ENCODE measurements around the gene MTOR. TPM values are rescaled to one million over a fixed set of nuclear protein-coding genes. Genes with fewer than 3 reads are reported as not detected.

The MTOR gene
- total and polyA plus RNA-seq, 2 of the 8 experiments (the other 6 are each of a cell fraction or from before 2014, with no cell fraction given) = 44.2 to 76.8 TPM

GRCh38 chr1:11272832-11273594 is 10.7 kb upstream of the MTOR start, which contains the start of gene UBIAD1:
Gene UBIAD1, plus strand, starts transcription at chr1:11273198. Its CDS starts 334 bp downstream, at chr1:11273532.
- peak within 1 kb of the TSS; percentile 100; the same call in 1 of the 2 replicates for H4K8ac ChIP-seq (ENCODE audit: extremely low read depth, insufficient read depth, low read length)
- peak within 1 kb of the TSS; percentile 87 for H3K56ac ChIP-seq (replicated peaks; ENCODE audit: insufficient read length, low read depth, low read length)
- H3K18ac ChIP-seq (ENCODE audit: extremely low read depth, low read length) = peak within 1 kb of the TSS; percentile 17; the same call in 1 of the 2 replicates
- H3K79me2 ChIP-seq (ENCODE audit: control insufficient read depth in 1 of 2, insufficient read depth in 2 of 2, low read length in 2 of 2) = peaks cover 0 to 32% of the 10 kb centered on the region in 2 experiments; a peak in 2 of 4 replicates
- no peak within 1 kb of the TSS for H3K14ac ChIP-seq (ENCODE audit: insufficient read length)
- peaks cover 0 to 2% of the 10 kb centered on the region in 2 experiments for H4K20me1 ChIP-seq (replicated peaks in 1 of 2; ENCODE audit: control insufficient read depth in 1 of 2, insufficient read depth in 2 of 2, low read length in 2 of 2)
- peak within 1 kb of the TSS; percentile 65 for H4K91ac ChIP-seq (replicated peaks; ENCODE audit: insufficient read length, low read length)
- no peak within 1 kb of the TSS for H2AK5ac ChIP-seq (ENCODE audit: low read depth, low read length)
- peak within 1 kb of the TSS; percentile 96 for H4K5ac ChIP-seq (ENCODE audit: insufficient read length, low read depth, low read length)
- peaks cover 0 to 3% (median 1%) of the 10 kb centered on the region in 4 experiments; a peak in 3 of 7 replicates for H3K4me1 ChIP-seq (replicated peaks in 1 of 4; ENCODE audit: control insufficient read depth in 3 of 4, insufficient read depth in 4 of 4, low read length in 3 of 4)
- no peaks in the 10 kb centered on the region for H3K27me3 ChIP-seq (replicated peaks in 1 of 4; ENCODE audit: control insufficient read depth in 3 of 4, extremely low read depth in 1 of 4, insufficient read depth in 3 of 4, low read length in 3 of 4)
- ChIA-PET POLR2A (ENCODE audit: partially characterized antibody) (interaction anchor here (0.6 to 2.1 kb wide), 12 partner anchors 10 to 206 kb away, joined by 3 to 17 read pairs (median 4); partner anchors contain the start of genes DISP3 and MTOR), CTCF (ENCODE audit: partially characterized antibody) (interaction anchor here (0.8 to 3.1 kb wide), 5 partner anchors 11 to 372 kb away, joined by 3 to 19 read pairs (median 3); partner anchors contain the start of gene MTOR)
- H3K23ac ChIP-seq (ENCODE audit: insufficient read length) = no peak within 1 kb of the TSS
- peaks cover 7% of the 10 kb centered on the region for H3K23me2 ChIP-seq (ENCODE audit: low read depth, low read length)
- FAIRE-seq = no peak
- H3K36me3 ChIP-seq (ENCODE audit: control insufficient read depth in 2 of 4, insufficient read depth in 4 of 4, low read length in 3 of 4) = no peaks in the 10 kb centered on the region
- peaks cover 3% of the 10 kb centered on the region; the same call in 1 of the 2 replicates for H3K79me1 ChIP-seq (ENCODE audit: low read depth, low read length)
- H3K4me3 ChIP-seq (ENCODE audit: extremely low read depth in 1 of 4, insufficient read depth in 2 of 4, low read depth in 3 of 4, low read length in 4 of 4) = peak within 1 kb of the TSS; percentile 82 to 98 (median 92)
- peak within 1 kb of the TSS; percentile 60 for H2BK12ac ChIP-seq (ENCODE audit: low read depth, low read length)
- H2AFZ ChIP-seq (ENCODE audit: low read length) = peak within 1 kb of the TSS; percentile 96
- H3K9ac ChIP-seq (replicated peaks in 1 of 4; ENCODE audit: extremely low read depth in 1 of 4, low read depth in 3 of 4, low read length in 3 of 4) = peak within 1 kb of the TSS; percentile 89 to 97 (median 90)
- H2BK5ac ChIP-seq (ENCODE audit: low read depth, low read length) = peak within 1 kb of the TSS; percentile 95
- no peaks in the 10 kb centered on the region for H3K9me3 ChIP-seq (ENCODE audit: insufficient read depth in 2 of 2, low read depth in 1 of 2, low read length in 1 of 2)
- peak within 1 kb of the TSS; percentile 83 to 99 for H3K4me2 ChIP-seq (ENCODE audit: insufficient read depth in 1 of 2, low read depth in 2 of 2, low read length in 2 of 2)
- WGBS, 2 experiments (ENCODE audit: extremely low coverage in 1 of 2, insufficient coverage in 1 of 2, insufficient read length in 1 of 2, insufficient replicate concordance in 2 of 2, low coverage in 1 of 2, low lambda C conversion rate in 2 of 2, missing lambda C conversion rate in 1 of 2) = 2% methylated on average over 25 of the region's 64 CpGs; no CpG with 5 or more reads in 1 of the 2 experiments
- no peak within 1 kb of the TSS for H2BK15ac ChIP-seq (ENCODE audit: low read length)
- H2BK120ac ChIP-seq (replicated peaks; ENCODE audit: low read depth, low read length) = peak within 1 kb of the TSS; percentile 54
- peak; percentile 64 to 79 for DNase-seq (ENCODE audit: low read depth in 1 of 2, low spot score in 2 of 2)
- no peak within 1 kb of the TSS for H2BK20ac ChIP-seq (ENCODE audit: low read length)
- no peak within 1 kb of the TSS for H3K4ac ChIP-seq (replicated peaks; ENCODE audit: insufficient read length, low read depth, low read length)
- peak within 1 kb of the TSS; percentile 92 for H3K27ac ChIP-seq (ENCODE audit: low read depth, low read length)
- TF ChIP-seq MAX (IDR thresholded peaks at IDR 0.05) = peak; percentile 76
- peak; percentile 92 for TF ChIP-seq KDM5A (IDR thresholded peaks at IDR 0.05; ENCODE audit: low read length)
- peak; percentile 67; the same call in 1 of the 2 replicates for TF ChIP-seq GABPA (IDR thresholded peaks at IDR 0.05; ENCODE audit: borderline replicate concordance, insufficient read depth, low read length)
- TF ChIP-seq KDM1A (IDR thresholded peaks at IDR 0.05; ENCODE audit: borderline replicate concordance, low read length) = no peak
- 0 out of 2 replicates have a peak, but pooled peaks have one; percentile 24 for TF ChIP-seq SP1 (IDR thresholded peaks at IDR 0.05; ENCODE audit: low read depth, low read length)
- peak; percentile 96 for TF ChIP-seq TAF1 (IDR thresholded peaks at IDR 0.05; ENCODE audit: low read depth, low read length)
- no peak for TF ChIP-seq HDAC6 (IDR thresholded peaks at IDR 0.05; ENCODE audit: low read depth, low read length)
- TF ChIP-seq BCL11A (IDR thresholded peaks at IDR 0.05; ENCODE audit: low read depth in 2 of 2, low read length in 2 of 2) = no peak

All from H1 (cell line).